HG03045 (cell line): Measurements from ENCODE around the gene ZNF440.
"Not testable (repeated sequence)": the region's sequence is repeated elsewhere in the genome, so short reads cannot be mapped to it uniquely, and the experiment has no call there.

Experiments used
- ATAC-seq: cut with Tn5 transposase; IDR thresholded peaks from one replicate; pipeline ENCODE4 v1.9.1; 2021; ENCODE audit warnings: mild to moderate bottlenecking, moderate library complexity; ENCODE audit not compliant: unreplicated experiment

ZNF440 gene

DNA sequence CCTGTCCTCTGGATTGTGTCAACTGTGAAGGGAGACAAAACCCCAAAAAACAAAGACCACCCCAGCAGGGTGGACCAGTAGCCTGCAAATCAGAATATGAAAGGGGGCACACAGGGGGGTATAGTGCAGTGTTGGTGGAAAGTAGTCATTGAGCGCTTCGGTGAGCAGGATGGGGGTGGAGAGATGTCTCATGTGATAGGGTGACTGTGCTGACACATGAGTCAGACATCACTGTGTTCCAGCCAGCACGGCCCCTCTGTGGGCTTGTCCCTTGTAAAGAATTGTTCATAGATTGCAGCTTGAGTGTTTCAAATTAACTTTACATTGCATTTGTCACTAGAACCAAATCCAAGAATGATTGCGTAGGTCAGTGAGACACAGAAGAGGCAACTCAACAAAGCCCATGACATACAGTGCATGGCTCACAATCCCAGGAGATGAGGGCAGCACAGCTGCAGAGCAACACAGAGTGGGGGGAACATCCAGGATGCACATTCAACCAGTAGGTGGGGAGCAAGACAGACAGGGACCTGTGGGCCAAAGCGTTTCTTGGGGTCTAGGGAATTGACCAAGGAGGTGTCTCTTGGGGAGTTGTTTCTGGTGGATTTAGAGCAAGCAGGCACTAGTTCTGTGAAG, 7.5 kb downstream of the ZNF440 start:
- ATAC-seq = no peak

DNA sequence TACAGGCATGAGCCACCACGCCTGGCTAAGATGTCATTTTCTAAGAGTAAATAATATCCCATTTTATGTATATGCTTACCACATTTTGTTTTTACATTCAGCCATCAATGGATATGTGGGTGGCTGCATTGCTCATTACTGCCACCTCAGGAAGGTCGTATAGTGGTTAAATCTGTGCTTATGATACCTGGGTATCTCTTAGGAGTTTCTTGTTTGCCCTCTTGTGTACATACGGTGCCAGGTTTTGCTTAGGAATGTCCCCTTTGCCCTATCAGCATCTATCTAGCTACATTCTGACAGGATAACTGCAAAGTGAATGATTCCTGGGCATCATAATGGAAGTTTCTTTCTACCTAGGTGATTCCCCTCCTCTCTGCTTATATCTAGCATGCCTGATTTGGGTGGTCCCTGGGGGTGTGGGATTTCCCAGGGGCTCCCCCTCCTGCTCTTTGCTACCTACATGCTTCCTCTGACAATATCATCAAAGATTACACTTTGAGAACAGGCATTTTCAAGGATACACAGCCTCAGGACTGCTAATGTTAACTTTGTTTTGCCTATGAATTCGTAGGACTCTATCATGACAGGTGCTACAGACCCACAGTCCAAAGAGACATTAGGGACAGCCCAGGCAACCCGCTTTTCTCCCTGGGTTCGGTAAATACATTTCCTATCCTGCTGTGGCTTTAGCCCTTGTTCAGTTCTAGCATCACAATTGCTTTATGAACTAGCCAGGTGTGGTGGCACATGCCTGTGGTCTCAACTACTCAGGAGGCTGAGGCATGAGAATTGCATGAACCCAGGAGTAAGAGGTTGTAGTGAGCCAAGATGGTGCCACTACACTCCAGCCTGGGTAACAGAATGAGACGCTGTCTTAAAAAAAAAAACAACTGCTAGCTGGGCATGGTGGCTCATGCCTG, 15.1 kb downstream of the ZNF440 start:
- not testable (repeated sequence) for ATAC-seq

DNA sequence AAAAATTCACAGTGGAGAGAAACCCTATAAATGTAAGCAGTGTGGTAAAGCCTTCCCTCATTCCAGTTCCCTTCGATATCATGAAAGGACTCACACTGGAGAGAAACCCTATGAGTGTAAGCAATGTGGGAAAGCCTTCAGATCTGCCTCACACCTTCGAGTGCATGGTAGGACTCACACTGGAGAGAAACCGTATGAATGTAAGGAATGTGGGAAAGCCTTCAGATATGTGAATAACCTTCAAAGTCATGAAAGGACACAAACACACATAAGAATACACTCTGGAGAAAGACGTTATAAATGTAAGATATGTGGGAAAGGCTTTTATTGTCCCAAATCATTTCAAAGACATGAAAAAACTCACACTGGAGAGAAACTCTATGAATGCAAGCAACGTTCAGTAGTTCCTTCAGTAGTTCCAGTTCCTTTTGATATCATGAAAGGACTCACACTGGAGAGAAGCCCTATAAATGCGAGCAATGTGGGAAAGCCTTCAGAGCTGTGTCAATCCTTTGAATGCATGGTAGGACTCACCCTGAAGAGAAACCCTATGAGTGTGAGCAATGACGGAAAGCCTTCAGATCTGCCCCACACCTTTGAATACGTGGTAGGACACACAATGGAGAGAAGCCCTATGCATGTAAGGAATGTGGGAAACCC, 18.3 kb downstream of the ZNF440 start:
- no peak for ATAC-seq

DNA sequence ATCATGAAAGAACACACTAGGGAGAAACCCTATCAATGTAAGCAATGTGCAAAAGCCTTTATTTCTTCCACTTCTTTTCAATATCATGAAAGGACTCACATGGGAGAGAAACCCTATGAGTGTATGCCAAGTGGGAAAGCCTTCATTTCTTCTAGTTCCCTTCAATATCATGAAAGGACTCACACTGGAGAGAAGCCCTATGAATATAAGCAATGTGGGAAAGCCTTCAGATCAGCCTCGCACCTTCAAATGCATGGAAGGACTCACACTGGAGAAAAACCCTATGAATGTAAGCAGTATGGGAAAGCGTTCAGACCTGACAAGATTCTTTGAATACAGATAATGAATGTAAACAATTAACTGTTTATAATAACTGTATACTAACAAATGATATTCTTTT, 19.5 kb downstream of the ZNF440 start:
- no peak for ATAC-seq

DNA sequence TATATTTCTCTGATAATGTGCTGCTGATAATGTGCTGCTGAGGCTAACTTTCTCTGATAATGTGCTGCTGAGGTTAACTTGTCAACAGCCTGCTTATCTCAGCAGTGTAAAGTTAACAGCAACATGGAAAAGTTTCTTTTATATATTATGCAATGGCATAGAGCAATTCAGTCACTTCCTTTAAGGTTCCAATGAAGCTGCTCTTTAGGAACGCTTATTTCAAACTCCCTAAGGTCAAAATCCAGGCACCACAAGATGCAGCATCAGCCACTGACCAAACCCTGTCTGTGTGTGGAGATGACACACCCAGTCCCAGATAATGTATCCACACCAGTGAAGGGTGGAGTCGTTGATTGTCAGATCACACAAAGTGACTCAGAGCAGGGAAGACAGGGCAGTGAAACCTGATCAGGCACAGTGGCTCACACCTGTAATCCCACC, 21.6 kb downstream of the ZNF440 start:
- ATAC-seq = not testable (repeated sequence)

DNA sequence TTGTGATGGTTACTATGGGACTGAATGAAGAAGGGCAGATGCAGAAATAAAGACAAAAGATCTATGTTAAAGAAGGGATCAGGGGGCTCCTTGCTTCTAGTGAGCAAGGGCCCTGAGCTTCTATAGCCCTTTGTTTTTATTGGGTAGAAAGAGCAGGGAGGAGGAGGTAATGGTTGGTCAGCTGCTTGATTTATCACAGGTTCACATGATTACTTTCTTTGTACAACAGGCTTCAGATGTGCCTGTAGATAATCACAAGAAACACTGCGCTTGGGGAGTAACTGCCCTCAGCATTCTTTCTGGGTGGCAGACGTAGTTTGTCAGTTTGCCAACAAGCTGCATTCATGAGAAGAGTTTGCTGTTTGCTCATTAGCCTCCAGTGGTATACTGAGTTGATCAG, 29.6 kb downstream of the ZNF440 start:
- ATAC-seq = no peak

DNA sequence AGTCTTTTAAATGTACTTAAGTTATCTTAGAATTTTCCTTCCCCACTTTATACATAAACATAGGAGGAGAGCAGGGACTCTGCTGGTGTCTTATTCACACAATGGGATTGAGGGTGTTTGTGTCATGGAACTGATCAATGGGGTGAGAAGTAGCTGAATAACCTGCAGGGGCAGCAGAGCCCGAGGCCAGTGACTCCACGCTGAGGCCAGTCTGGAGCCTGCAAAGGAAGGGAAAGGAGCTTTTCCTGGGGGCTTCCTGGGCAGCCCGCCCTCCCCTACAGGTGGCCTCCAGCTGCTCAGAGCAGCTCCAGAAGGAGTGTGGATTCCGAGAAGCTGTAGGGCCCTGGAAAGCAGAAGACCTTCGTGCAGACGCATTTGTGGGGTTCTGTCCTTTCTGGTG, 33.5 kb downstream of the ZNF440 start:
- not testable (repeated sequence) for ATAC-seq

DNA sequence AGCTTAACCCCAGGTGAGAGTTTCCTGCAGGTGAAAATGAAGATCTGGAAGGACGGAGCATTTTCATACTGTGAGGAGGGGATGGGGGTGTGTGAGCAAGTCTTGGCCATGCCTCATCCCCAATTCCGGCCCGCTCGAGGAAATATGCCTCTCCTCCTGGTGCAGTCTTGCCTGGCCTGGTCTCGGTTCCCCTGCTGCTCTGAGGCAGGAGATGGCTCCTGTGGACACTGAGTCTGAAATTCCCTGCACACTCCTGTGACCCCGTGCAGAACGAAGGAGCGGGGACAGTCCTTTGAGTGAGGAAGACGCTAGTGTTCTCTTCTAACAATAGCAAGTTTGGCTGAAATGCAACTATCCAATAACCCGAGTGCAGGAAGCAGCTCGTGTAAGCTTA, 34.1 kb downstream of the ZNF440 start:
- ATAC-seq = no peak

DNA sequence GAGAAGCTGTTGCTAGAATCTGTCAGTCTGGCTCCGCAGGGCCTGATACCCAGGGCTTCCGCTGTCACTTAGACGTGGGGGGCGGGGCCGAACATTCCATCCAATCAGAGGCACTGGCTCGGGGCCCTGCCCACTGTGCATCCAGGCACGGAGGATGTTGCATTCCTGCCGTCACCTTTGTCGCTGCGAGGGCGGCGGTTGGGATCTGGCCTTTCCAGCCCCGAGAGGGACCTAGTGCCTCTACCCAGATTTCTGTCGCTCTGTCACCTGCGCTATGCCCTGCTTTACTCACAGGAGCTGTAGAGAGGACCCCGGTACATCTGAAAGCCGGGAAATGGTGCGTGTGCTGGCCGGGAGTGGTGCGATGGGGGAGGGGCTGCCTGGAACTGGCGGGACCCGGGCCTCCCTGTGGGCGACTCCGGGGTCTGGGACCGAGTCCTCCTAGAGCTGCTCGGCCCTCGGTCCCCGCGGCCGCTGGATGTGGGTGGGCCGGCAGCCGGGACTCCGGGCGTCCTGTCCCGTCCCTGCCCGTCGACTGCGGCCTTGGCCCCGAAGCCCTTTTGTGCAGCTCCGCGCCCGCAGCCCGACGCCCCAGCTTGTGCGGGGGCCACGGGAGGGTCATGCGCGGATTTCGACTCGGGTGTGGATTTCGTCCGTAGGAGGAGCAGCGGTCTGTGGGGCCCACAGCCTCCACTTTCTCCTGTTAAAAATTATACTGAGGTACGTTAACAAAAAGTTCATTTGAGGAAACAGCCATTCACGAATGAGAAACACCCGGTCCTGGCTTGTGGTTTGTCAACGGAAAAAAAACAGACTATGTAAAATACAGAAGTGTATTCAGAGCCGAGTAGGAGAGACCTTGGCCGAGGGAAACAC, 34.8 kb downstream of the ZNF440 start, which contains the start of gene ZNF439:
Gene ZNF439, plus strand, starts transcription at position 133 of the 876 bp plus-strand sequence. Its CDS starts 142 bp downstream, at position 275.
- peak; percentile 83 for ATAC-seq

DNA sequence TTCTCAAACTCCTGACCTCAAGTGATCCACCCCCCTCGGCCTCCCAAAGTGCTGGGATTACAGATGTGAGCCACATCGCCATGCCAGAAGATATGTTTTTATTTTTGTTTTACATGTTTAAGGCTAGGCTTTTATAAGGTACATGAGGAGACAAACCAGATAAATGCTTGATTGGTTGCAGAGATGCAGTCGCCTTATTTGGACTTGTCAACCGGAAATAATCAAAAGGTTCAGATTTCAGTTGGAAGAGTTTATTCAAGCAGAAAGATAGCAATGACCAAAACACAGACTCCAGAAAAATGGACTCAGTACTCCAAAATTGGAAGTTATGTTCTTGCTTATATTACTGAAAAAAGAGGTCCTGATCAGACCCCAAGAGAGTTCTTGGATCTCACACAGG, 36.2 kb downstream of the ZNF440 start:
- ATAC-seq = not testable (repeated sequence)

DNA sequence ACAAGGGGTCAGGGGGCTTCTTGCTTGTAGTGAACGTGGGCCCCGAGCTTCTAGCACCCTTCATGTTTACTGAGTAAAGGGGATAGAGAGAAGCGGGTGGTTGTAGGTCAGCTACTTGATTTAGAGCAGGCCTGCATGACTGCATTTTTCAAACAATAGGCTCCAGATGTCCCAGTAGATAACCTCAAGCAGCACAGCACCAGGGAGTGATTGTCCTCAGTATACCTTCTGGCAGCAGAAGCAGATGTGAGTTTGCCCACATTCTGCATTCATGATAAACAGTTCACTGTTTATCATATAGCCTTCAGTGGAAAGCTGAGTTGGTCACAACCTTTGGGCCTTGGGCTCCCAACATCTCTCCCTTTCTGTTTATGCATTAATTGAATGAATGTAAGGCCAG, 39.3 kb downstream of the ZNF440 start:
- ATAC-seq = no peak

DNA sequence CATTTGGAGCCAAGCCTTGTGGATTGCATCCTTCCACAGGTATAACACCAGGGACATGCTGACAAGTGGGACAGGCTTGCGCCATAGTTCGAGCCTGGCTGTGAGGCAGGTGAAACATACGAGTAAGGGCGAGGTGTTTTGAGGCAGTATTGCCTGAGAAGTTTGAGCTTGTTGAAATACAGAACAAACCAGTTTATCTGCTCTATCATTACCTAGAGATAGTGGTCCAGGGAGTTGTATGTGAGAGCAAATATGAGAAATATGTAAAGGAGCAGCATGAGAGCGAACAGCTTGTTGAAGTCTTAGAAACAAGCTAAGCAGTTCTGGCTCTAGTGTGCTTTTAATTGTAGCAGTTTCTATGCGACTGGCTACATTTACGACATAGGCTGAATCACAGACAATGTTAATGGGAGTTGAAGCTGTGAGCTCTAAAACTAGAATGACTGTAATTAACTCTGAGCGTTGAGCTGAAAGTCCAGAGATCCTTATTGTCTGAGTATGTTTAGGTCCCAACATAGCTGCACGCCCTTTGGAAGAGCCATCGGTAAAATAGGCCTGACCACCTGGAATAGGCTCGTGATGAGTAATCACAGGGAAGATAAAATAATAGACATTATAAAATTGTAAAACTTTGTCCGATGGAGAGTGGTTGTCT, 42.6 kb downstream of the ZNF440 start:
- no peak for ATAC-seq

DNA sequence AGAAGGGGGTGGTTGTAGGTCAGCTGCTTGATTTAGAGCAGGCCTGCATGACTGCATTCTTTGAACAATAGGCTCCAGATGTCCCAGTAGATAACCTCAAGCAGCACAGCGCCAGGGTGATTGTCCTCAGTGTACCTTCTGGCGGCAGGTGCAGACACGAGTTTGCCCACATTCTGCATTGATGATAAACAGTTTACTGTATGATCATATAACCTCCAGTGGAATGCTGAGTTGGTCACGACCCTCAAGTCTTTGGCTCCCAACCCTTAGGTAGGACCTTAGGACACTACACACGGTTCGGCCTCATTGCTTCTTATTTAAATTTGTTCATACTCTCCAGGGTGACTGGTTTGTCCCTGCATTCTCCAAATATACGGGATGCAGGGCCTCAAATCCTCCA, 46.6 kb downstream of the ZNF440 start:
- ATAC-seq = no peak

DNA sequence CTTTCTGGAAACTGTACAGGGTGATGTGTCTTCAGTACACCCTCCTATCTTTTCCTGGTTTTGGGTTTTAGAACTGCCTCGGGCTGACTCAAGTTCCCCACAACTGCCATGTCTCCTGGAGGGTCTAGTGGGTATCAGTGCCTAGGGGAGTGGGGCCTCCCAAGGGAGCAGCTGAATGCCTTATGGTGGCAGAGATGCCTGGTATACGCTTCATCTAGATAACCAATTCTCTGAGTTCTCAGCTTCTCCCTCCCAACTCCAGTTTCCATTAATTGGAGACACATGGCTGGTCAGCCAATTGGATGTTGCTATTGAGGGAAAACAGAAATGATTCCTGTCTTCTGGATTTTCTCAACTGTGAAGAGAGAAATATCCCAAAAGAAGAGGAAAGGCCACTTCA, 47.2 kb downstream of the ZNF440 start:
- ATAC-seq = no peak

DNA sequence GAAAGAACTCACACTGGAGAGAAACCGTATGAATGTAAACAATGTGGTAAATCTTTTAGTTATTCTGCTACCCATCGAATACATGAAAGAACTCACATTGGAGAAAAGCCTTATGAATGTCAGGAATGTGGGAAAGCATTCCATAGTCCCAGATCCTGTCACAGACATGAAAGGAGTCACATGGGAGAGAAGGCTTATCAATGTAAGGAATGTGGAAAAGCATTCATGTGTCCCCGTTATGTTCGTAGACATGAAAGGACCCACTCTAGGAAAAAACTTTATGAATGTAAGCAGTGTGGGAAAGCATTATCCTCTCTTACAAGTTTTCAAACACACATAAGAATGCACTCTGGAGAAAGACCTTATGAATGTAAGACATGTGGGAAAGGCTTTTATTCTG, 53.7 kb downstream of the ZNF440 start:
- ATAC-seq = not testable (repeated sequence)

DNA sequence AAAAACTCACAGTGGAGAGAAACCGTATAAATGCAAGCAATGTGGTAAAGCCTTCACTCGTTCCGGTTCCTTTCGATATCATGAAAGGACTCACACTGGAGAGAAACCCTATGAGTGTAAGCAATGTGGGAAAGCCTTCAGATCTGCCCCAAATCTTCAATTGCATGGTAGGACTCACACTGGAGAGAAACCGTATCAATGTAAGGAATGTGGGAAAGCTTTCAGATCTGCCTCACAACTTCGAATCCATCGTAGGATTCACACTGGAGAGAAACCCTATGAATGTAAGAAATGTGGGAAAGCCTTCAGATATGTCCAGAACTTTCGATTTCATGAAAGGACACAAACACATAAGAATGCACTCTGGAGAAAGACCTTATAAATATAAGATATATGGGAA, 54.1 kb downstream of the ZNF440 start:
- ATAC-seq = no peak

DNA sequence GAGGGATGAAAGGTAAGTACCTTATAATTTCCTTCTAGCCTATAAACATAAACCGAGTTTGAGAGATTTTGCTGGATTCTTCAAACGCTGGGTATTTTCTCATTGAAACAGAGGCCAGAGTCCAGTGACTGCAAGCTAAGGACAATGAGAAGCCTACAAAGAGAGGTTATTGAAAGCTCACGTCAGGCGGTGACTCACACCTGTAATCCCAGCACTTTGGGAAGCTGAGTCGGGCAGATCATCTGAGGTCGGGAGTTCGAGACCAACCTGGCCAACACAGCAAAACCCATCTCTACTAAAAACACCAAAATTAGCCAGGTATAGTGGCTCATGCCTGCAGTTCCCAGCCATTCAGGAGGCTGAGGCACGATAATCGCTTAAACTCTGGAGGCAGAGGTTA, 58.6 kb downstream of the ZNF440 start:
- no peak for ATAC-seq

DNA sequence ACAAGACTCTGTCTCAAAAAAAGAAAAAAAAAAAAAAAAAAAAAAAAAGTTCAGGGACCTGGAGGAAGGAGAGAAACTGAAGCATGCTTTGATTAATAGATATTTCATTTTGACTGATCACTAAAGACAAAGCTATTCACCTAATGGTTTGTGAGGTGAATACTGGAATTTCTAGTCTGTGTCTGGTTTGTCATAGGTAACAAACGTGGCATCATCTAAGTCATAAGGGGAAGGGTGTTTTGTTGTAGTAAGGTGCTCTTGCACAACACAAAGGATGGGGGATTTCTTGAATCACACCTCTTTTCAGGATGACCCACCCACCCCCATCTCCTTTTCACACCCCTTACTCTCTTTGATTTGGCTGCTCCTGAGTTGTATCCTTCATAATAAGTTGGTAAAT, 59.7 kb downstream of the ZNF440 start:
- ATAC-seq = no peak

DNA sequence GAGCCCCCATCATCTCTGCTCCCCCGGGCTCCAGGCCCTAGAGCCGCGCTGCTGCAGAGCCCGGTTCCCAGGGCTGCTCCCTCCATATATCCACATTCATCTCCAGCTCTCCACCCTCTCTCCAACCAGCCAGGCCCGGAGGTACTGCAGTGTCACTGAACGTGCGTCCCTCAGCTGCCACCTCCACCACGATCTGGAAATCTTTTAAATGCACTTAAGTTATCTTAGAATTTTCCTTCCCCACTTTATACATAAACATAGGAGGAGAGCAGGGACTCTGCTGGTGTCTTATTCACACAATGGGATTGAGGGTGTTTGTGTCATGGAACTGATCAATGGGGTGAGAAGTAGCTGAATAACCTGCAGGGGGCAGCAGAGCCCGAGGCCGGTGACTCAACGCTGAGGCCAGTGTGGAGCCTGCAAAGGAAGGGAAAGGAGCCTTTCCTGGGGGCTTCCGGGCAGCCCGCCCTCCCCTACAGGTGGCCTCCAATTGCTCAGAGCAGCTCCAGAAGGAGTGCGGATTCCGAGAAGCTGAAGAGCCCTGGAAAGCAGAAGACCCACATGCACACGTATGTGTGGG, 65.7 kb downstream of the ZNF440 start:
- ATAC-seq = not testable (repeated sequence)

DNA sequence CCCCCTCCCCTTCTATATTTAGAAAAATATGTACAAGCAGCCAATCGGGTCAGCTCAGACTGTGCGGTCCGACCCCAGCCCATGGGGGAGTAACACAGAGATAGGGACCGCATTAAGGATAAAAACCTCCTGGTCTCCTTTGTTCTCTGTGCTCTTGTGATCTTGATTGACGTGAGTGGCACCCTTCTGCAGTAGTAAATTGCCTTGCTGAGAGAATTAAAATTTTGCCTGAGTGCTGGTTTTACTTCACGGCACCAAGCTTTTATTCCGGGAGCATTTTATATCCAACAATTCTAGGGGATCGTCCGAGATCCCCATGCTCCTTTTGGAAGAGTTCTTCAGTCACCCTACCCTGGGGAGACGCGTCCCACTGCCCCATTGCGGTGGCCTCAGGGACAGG, 66.5 kb downstream of the ZNF440 start:
- no peak for ATAC-seq
